ENCODE measurements around the gene KDM7A. TPM values are rescaled to one million over a fixed set of nuclear protein-coding genes. Genes with fewer than 3 reads are reported as not detected.

Gene KDM7A
- total RNA-seq, 4 donors from 2014 or later = 4.1 to 17.5 (median 12.4) TPM

GRCh38 chr7:140069298-140069949, 107.4 kb downstream of the KDM7A start:
- DNase-seq = no peak
- Histone ChIP-seq H3K27me3 (no peaks in the 10 kb centered on the region), H3K4me1 (no peaks in the 10 kb centered on the region), H3K9me3 (peaks cover 0 to 10% of the 10 kb centered on the region in 2 donors), H3K4me3 (no peak overlapping the region), H3K36me3 (no peaks in the 10 kb centered on the region), H3K27ac (no peak overlapping the region)
- intact Hi-C loops (cut with DNase I; ENCODE audit: low total_unique reads) = no loop called here
- TF ChIP-seq POLR2A (IDR thresholded peaks at IDR 0.05) = no peak
- TF ChIP-seq, protein P1, sequence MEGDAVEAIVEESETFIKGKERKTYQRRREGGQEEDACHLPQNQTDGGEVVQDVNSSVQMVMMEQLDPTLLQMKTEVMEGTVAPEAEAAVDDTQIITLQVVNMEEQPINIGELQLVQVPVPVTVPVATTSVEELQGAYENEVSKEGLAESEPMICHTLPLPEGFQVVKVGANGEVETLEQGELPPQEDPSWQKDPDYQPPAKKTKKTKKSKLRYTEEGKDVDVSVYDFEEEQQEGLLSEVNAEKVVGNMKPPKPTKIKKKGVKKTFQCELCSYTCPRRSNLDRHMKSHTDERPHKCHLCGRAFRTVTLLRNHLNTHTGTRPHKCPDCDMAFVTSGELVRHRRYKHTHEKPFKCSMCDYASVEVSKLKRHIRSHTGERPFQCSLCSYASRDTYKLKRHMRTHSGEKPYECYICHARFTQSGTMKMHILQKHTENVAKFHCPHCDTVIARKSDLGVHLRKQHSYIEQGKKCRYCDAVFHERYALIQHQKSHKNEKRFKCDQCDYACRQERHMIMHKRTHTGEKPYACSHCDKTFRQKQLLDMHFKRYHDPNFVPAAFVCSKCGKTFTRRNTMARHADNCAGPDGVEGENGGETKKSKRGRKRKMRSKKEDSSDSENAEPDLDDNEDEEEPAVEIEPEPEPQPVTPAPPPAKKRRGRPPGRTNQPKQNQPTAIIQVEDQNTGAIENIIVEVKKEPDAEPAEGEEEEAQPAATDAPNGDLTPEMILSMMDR (IDR thresholded peaks at IDR 0.05) = no peak

- no peaks in the 10 kb centered on the region for H3K36me3 ChIP-seq
- peaks cover 0 to 10% of the 10 kb centered on the region in 2 donors for H3K9me3 ChIP-seq
- no peak overlapping the region for H3K4me3 ChIP-seq
- no peak overlapping the region for H3K27ac ChIP-seq
- TF ChIP-seq POLR2A (IDR thresholded peaks at IDR 0.05) = no peak
- TF ChIP-seq, protein P1 (IDR thresholded peaks at IDR 0.05) = no peak
- no peak for DNase-seq
- H3K27me3 ChIP-seq = no peaks in the 10 kb centered on the region
- intact Hi-C loops (cut with DNase I; ENCODE audit: low total_unique reads) = no loop called here
- H3K4me1 ChIP-seq = no peaks in the 10 kb centered on the region
These were observed 108.8 kb downstream of the KDM7A start for GRCh38 chr7:140068033-140068432.

DNA sequence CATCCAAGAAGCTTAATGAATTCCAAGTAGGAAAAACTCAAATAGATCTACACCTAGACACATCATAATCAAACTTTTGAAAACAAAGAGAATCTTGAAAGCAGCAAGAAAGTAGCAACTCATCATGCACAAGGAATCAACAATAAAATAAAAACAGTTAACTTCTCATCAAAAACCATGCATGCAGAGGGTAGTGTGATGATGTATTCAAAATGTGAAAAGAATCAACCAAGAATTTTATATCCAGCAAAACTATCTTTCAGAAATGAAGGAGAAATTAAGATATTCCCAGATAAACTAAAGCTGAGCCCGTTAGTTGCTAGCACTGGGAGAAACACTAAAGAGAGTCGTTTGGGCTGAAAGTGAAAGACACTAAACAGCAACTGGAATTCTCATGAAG, 109.7 kb downstream of the KDM7A start:
- intact Hi-C loops (cut with DNase I; ENCODE audit: low total_unique reads) = no loop called here
- Histone ChIP-seq H3K9me3 (peaks cover 0 to 10% of the 10 kb centered on the region in 2 donors), H3K27me3 (no peaks in the 10 kb centered on the region), H3K27ac (no peak overlapping the region), H3K4me1 (no peaks in the 10 kb centered on the region), H3K36me3 (no peaks in the 10 kb centered on the region), H3K4me3 (no peak overlapping the region)
- TF ChIP-seq, protein P1 (IDR thresholded peaks at IDR 0.05) = no peak
- TF ChIP-seq POLR2A (IDR thresholded peaks at IDR 0.05) = no peak
- DNase-seq = no peak

- peak within 1 kb of the TSS; percentile 65 to 81 for H3K4me3 ChIP-seq
- H3K9me3 ChIP-seq = peaks cover 0 to 10% of the 10 kb centered on the region in 2 donors
- H3K27me3 ChIP-seq = no peaks in the 10 kb centered on the region
- peaks cover 0 to 6% of the 10 kb centered on the region in 2 donors for H3K4me1 ChIP-seq
- H3K36me3 ChIP-seq = no peaks in the 10 kb centered on the region
- peak within 1 kb of the TSS; percentile 94 to 97 for H3K27ac ChIP-seq
- DNase-seq = peak; percentile 83 to 89
- intact Hi-C loops (cut with DNase I; ENCODE audit: low total_unique reads) = no loop called here
- TF ChIP-seq, protein P1 (IDR thresholded peaks at IDR 0.05) = peak in 1 of 4 experiments; percentile 3
- peak in 1 of 2 donors; percentile 47 for TF ChIP-seq POLR2A (IDR thresholded peaks at IDR 0.05)
These were observed 114.1 kb downstream of the KDM7A start, which contains the start of gene PARP12 for GRCh38 chr7:140062528-140063299. TSS of gene PARP12 (minus strand) at chr7:140062951. CDS start at chr7:140062847, 104 bp downstream.

GRCh38 chr7:140062118-140062527, 114.7 kb downstream of the KDM7A start:
- no peak for TF ChIP-seq POLR2A (IDR thresholded peaks at IDR 0.05)
- TF ChIP-seq, protein P1 (IDR thresholded peaks at IDR 0.05) = no peak
- peak overlapping the region; percentile 94 to 97 for H3K27ac ChIP-seq
- no peak for DNase-seq
- no peaks in the 10 kb centered on the region for H3K36me3 ChIP-seq
- peaks cover 0 to 5% of the 10 kb centered on the region in 2 donors for H3K9me3 ChIP-seq
- peaks cover 0 to 6% of the 10 kb centered on the region in 2 donors for H3K4me1 ChIP-seq
- intact Hi-C loops (cut with DNase I; ENCODE audit: low total_unique reads) = no loop called here
- H3K27me3 ChIP-seq = no peaks in the 10 kb centered on the region
- H3K4me3 ChIP-seq = peak overlapping the region; percentile 65 to 81
